ENCODE measurements around the gene MACROD2. TPM values are rescaled to one million over a fixed set of nuclear protein-coding genes. Genes with fewer than 3 reads are reported as not detected.

MACROD2 gene
- polyA plus RNA-seq, 5 donors: 5.3 to 8.3 (median 8.1) TPM

DNA sequence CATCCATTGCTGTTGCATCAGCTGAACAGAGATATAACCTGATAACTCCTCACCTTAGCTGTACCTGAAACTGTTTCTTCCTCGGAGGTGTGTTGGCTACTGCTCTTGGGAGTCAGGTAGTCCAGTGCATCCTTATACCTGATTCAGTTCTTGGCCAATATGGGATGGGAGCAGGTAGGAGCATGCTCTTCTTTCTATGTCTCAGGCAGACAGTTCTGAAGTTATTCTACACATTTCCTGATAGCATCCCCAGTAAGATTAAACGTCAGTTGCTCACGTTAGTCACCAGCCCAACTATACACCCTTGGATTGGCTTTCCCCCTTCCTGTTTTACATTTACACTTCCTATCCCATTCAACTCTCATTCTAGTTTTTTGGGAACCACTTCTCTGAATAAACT lies 586.4 kb downstream of the MACROD2 start:
- DNase-seq: no peak

DNA sequence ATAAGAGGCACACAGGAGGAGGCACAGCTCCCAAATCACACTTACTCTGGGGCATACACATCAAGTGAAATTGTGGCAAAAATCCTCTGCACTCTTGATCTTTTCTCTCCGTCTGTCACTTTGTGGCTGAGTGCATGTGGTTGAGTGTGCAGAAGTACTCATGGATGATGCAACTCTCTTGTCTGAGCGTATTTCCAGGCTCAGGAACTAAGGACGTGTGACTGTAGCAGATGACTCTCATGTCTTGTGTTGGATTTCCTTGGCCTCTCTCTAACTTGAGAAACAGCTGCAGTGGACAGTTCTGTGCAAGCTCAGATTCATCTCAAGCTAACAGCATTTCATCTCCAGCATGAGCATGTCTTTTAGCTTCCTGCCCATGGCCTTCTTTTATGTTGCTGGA lies 587.5 kb downstream of the MACROD2 start:
- no peak for DNase-seq

DNA sequence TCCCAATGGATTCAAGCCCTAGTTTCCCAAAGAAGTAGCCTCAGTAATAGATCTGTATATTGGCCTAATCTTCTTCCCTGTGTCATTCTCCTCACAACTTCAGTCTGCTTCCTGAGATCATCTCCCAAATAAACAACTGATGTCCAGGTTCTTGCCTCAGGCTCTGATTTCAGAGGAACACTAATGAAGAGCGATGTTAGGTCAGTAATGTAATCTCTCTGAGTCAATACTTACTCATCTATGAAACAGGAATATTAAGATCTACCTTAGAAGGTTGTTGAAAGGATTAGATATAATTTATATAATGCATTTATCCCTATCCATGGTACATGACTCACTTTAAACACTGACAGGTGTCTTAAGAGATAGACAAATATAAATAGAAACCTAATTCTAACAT lies 588.1 kb downstream of the MACROD2 start:
- DNase-seq: no peak

DNA sequence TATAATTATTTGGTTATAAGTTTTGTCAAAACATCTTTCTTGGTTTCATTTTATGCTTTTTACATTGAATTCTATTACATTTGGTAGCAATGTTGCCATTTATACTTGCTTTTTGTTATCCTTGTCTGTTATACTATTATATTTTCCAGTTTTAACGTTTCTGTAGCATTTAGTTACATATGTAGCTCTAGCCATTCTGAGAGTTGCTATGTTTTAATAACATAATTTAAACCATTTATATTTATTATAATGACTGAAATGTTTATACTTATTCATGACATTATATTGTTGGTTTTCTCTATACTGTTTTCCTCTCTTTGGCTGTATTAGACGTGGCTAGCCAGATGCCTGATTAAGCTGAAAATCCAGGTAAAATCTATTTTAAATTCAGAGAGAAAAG lies 594.1 kb downstream of the MACROD2 start:
- no peak for DNase-seq

DNA sequence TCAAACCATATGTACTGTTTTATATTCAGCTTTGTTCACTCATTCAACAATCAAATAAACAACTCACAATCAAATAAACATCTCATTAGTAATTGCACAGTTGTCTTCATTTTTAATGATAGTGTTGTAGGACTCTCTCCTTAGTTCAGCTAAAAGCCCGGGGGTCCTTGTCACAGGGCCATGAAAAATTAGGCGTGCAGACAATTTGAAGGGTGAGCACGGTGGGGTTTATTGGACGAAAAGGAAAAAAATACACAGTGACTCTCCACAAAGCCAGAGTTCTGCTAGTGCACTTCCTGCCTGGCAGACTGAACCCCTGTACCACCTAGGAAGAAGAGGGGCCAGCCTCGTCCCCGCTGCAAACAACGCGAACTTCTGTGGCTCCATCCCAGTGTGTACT lies 599.7 kb downstream of the MACROD2 start:
- peak; percentile 5 to 6 for DNase-seq

DNA sequence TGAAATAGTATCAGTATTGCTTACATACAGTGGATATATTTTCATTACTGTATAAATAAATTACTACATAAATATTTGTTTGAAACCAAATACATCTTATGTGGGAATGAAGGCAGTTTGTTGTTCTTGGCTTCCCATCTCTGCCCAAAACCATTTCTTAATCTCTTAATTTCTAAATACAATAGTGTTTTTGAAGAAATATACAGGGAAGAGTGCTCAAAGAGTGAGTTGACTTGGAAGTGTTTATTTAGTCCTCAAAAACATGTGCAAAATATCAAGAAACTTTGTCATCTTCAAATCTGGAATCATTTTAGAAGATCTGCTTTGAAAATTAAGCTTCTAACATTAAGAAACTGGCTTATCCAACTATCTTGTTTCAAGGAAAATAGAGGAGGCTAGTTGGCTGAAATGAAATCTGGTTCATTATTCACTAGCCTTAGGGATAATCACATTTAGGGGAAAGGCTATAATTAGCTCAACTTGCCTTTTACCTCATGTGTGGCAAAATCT lies 601.9 kb downstream of the MACROD2 start:
- no peak for DNase-seq

DNA sequence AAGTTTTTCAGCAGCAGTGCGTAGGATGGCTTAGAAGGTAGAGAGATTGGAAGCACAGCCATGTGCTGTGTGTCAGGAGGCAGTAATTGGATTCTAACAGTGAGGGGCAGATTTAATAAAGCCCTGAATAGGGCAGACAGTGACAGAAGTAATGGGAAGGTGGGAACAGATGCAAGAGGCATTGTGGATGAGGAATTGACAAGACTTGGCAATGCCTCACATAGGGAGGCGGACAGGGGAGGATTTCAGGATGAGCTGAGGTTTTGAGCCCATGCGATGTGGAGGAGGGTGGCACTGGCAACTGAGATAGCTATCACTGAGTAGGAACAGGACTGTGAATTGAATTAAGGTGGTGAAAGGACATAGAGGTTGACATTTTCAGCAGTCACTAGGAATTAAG lies 604.3 kb downstream of the MACROD2 start:
- DNase-seq: no peak

DNA sequence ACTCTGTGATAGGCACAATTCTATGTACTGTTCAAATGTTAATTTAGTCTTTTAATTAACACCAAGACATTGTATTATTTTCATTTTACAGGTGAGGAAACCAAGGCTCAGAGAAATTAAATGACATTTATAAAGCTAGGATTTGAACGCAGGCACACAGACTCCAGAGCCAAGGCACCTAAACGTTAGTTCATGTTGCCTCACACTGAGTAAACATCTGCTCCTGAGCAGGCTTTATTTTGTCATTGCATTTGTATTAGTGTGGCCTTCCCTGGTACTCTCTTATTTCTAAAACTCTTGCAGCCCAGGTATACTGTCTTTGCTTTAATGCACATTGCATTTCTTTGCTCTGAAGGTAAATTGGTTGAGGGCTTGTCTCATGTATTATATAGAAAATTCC lies 605.2 kb downstream of the MACROD2 start:
- no peak for DNase-seq

DNA sequence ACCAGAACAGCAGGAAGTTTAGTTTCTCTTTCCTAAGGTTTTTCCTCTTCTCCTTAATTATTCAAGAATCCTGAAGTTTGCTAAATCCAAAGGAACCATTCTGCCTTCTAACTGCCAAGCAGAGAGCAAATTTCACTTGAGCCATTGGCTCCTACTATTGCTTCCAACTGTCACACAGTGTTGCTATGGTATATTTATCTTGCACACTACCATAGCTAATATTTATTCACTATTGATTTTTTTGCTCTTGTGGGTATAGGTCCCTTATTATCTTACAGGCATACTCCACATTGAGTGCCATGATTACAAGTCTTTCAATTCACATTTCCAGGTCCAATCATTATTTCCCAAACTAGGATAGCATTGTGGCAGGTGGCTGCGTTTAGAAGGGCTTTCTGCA lies 608.8 kb downstream of the MACROD2 start:
- DNase-seq: no peak

DNA sequence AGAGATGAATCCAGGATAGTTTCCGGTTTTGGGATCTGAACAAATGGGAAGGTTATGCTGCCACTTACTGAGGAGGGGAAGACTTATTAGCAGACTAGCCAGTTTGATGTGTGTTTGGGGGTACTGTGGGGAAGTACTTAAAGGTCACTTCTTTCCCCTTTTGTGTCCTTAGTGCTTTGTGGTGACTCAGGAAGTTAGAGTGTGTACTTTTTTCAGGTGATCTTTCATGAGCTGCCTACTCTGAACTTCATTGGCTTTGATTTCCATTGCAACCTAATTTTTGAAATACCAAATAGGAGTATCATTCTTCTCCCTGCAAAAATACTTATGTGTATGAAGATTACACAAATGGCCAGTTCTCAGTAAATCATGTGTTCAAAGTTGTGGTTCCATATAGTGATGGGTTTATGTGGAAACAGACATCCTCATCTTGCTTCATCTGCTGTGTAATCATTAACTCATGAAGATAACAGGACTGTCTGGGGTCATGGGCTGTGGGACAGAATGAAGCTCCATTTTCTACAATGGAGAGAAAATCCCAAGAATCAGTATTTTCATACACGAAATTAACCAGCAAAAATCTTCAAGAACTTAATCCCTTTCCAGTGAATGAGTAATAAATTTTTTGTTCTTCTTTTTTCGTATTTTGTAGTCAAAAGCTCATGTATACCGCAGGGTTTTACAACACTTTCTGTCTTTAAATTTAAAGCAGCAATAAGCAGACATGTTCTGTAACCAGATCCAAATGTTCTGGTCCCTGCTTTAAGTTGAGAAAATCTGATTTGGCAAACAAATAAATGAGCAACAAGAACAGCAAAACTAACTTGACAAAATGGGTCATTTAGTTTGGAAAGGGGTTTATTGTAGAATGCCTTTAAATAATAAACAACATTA lies 614.3 kb downstream of the MACROD2 start:
- DNase-seq: no peak

DNA sequence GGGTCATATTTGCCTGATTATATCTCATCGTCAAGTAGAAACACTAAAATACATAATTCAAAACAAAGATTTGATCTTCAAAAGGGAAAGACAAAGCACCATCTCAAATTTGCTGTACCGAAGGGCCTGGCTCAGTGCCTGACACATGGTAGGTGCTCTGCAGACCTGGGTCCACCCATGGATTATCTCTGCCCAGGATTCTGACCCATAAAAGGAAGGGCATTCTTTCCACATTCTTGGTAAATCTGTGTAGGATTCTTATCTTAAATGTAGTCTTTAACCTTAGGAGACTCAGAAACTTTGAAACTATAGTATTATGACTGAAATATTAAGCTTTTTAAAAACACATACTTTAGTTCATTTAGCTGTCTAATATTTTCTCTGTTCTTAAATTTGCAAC lies 616.2 kb downstream of the MACROD2 start:
- no peak for DNase-seq

DNA sequence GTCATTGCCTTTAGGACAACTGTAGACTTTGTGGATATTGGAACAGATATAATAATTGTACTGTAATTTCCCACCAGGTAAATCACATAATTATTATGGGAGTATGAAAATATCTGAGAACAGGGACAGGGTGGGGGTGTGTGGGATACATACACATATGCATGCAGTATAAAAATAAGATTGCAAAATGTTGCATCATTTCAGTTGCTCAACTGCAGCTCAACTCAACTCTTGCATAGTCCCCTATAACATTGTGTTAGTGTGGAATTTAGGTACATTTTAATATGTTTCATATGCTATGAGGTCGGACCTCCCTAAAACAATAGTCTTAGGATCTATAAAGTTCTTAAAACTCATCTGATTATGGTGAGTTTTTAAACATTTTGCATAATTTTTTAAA lies 617.1 kb downstream of the MACROD2 start:
- DNase-seq: no peak

DNA sequence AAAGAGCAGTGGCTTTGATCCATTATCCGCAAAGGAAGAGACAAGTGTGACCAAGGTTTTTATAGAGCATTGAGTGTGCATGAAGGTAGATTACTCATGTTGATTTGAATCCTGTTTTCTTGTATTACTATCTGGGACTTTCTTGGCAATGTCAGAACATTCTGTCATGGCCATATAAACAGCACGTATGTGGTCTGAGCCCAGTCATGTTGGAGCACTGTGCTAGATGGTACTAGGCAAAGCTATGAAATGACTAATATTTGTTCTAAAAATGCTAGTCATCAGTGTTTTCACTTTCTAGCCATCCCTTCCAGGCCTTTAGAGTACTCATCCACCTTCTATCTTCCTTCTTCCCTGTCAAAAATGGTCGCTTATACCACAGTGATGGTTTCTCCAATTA lies 620.7 kb downstream of the MACROD2 start:
- DNase-seq: no peak

DNA sequence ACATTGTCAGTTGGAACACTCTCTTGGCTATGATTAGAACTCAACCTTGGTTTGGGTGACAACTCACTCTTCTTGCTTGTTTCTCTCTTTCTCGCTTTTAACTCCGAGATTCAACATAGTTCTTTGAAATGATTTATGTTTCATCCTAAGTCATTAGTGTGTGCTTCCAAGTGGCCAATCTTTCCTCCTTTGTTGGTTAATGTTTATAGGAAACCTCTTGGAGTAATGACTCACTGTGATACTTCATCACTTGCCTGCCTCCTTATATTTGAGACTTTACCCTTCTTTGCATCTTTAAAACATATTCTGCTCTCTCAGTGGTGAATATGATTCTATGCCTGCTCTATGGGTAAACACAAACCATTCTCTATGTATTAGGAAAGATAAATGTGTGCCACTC lies 621.8 kb downstream of the MACROD2 start:
- no peak for DNase-seq

DNA sequence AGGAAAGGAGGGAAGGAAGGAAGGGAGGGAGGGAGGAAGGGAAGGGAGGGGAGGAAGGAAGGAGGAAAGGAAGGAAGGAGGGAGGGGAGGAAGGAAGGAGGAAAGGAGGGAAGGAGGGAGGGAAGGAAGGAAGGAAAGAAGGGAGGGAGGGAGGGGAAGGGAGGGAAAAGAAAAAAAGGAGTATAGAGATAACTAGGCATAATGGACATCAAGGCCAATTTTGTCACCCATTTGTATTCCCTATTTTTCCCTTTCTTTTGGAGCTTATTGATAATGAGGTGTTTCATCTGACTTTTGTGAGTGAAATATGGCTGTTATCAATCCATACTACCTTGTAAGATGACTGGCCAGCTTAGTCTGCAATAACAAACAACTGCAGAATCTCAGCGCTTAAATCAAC lies 624.1 kb downstream of the MACROD2 start:
- DNase-seq: no peak

DNA sequence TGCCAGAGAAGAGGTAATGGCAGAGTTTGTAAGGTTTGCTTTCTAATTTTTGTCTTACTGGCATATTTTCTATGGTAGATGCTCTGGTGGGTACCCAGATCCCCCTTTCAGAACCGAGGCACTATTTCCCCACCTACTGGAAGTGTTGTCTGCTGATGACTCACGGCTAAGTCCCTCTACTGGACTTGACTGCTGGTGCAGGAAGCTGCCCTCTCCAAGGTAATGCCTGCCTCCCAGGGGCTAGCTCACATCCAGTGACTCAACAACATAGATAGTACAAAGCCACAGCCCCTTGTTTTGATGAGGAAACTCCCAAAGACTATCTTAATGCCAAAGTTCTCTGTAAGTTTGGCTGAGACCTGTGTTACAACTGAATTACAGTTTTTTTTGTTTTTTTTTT lies 627.5 kb downstream of the MACROD2 start:
- DNase-seq: no peak

DNA sequence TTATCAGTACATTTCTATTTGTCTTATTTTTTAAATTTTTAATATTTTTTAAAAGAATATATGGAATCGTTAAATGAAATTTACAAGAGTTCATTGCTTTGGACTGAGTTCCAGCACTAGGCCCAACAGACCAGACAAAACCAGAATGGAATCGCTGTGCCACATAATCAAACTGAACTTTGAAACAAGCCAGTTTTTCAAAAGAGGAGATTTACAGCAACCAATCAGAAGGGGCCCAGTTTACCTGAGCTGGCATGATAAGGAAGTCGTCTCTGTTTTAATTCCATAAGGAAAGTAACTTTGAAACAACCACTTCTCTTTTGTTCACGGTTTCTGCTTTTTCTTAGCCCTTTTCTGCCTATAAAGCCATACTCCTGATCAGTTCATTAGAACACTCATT lies 635.7 kb downstream of the MACROD2 start:
- DNase-seq: no peak

DNA sequence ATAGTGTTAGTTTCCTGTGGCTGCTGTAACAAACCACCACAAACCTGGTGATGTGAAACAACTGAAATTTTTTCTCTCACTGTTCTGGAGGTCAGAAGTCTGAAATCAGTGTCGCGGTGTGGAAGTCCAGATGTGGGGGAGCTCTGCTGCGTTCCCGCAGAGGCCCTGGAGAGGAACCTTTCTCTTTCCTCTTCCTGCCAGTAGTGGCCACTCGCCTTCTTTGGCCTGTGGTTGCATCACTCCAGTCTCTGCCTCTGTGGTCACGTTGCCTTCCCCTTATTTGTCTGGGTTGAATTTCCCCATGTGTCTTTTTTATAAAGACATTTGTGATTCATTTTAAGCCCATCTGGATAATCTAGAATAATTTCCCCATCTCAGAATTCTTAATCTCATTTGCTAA lies 637.6 kb downstream of the MACROD2 start:
- DNase-seq: no peak

DNA sequence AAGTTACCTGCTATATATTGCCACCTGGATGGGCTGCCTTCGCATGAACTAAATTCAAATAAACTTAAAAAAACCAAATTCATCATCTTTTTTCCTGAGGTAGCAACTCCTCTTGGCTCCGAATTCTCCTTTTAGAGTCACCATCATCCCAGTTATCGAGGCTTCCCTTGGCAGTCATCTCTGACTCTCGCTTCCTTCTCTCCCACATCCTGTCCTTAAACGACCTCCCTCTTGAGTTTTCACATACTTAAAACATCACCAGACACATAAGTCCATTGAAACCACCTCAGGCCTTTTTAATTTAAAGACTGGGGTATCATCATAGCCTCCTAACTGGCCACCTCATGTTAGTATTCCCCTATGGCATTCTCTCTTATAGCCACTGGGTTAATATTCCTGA lies 638.2 kb downstream of the MACROD2 start:
- no peak for DNase-seq

DNA sequence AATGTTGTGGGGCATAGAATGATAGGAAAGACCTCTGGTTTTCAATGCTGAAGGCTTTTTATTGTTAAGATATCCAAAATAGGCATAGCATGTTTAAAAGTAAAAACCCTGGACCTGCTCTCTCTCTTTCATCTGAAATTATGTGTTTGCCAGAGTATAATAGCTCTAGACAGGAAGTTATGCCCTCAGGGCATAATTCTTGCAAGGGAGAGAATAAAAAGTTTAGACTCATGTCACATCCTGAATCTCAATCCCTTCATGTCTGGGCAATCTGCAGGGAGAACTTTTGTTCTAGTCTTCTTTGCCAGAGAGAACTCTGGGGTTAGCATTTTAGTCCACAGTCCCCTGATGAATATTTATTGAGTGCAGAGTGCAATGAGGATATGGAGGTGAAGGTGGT lies 639.3 kb downstream of the MACROD2 start:
- DNase-seq: no peak

DNA sequence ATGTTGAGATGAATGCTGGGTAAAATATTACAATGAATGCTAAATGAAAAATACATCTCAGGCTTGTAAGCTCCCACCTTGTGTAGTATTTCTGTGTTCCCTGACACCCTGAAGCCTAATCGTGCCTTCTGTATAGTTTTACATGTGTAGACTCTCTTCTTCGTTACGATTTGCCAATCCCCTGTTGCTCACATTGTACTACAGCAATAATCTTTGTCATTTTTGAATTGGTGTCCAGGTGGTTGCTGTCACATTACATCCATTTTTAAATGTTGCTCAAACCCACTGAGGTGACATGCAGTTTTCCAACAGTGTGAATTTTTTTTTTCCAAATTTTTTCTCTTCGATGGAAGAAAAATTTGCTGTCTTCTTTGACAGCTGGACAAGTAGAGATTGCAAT lies 642.1 kb downstream of the MACROD2 start:
- DNase-seq: no peak

DNA sequence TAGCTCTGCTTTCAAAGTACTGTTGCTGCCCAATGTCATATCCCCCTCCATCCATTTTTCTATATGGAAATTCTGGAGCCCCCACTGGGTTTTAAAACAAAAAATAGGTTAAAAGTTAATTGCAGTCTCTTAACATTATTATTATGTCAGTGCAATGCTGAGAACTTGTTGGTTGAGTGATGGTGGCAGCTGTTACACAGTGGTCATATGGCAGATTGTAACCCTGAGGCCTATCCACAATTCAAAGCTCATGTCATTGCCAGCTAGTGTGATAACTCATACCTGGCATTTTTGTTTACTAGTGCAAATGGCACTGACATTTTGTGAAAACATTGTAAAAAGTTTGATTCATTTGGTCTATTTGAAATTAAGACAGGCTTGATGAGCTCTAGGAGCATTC lies 647.8 kb downstream of the MACROD2 start:
- no peak for DNase-seq

DNA sequence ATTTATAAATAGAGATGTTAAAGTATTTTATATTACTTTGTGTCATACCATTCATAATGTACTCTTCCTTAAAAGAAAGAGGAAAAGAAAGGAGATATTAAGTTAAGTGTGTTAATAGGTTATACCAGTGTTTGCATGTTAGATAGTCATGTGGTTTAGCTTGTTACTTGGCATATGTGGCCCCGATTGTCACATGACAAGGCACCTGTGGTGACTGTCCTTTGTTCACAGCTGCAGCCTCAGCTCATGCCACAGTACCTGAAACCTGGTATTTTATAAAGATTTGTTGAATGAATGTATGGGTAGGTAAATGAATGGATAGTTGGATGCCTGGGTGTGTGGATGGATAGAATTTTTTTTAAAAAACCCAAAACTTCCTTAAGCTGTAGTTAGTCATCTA lies 648.2 kb downstream of the MACROD2 start:
- DNase-seq: no peak
